Measurements from ENCODE around the gene MIGA2.

MIGA2 gene

DNA sequence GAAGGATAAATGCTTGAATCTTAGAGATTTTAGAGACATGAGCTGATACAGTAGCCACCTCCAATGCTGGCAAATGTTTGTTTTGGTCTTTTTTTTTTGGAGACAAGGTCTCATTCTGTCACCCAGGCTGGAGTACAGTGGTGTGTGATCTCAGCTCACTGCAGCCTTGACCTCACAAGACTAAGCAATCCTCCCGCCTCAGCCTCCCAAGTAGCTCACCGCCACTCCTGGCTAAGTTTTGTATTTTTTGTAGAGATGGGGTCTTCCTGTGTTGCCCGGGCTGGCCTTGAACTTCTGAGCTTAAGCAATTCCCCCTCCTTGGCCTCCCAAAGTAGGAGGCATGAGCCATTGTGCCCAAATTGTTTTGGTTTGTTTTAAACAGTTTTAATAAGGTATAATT is 37.7 kb downstream of the MIGA2 start:
- TF ChIP-seq, protein P1, sequence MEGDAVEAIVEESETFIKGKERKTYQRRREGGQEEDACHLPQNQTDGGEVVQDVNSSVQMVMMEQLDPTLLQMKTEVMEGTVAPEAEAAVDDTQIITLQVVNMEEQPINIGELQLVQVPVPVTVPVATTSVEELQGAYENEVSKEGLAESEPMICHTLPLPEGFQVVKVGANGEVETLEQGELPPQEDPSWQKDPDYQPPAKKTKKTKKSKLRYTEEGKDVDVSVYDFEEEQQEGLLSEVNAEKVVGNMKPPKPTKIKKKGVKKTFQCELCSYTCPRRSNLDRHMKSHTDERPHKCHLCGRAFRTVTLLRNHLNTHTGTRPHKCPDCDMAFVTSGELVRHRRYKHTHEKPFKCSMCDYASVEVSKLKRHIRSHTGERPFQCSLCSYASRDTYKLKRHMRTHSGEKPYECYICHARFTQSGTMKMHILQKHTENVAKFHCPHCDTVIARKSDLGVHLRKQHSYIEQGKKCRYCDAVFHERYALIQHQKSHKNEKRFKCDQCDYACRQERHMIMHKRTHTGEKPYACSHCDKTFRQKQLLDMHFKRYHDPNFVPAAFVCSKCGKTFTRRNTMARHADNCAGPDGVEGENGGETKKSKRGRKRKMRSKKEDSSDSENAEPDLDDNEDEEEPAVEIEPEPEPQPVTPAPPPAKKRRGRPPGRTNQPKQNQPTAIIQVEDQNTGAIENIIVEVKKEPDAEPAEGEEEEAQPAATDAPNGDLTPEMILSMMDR (IDR thresholded peaks at IDR 0.05; ENCODE audit: extremely low read depth, missing control alignments): no peak
- no peak for DNase-seq (ENCODE audit: low spot score)

DNA sequence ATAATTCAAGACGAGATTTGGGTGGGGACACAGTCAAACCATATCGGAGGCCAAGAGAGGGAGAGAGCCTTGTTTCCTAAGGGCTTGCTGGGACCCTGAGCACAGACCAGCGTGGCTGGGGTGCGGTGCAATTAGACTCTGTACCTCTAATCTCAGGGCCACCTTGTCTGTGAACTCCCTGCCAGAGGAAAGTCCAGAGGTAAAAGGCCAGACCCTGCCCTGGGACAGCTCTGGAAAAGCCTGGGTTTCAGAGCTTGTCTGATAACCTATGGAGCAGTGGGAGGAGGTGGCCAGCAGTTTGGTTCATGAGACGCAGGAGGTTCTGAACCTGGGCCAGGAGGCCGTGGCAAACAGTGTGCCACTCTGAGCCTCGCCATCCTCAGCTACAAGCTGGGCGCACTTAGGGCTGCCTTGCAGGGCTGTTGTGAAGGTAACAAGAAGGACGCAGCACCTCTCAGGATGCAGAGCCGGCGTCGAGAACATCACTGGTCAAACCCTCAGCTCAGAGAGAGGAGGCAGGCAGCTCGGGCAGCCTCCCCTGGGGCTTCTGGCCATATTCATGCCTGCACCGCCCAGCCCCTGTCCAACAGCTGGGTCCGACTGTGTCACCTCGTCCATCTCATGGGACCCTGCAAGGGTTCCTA is 39.7 kb downstream of the MIGA2 start:
- no peak for DNase-seq (ENCODE audit: low spot score)
- TF ChIP-seq, protein P1 (IDR thresholded peaks at IDR 0.05; ENCODE audit: extremely low read depth, missing control alignments): no peak

DNA sequence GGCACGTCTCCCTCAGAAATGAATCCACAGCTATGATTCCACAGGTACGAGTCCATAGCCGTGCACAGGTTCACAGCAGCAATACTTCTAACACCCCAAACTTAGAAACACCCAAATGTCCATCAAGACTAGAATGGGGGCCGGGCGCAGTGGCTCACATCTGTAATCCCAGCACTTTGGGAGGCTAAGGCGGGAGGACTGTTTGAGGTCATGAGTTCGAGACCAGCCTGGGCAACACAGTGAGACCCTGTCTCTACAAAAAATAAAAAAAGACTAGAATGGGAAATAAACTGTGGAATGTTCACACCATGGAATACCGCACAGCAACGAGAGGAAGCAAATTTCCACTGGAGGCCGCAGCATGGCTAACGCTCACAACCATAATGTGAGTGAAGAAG is 40.2 kb downstream of the MIGA2 start:
- no peak for DNase-seq (ENCODE audit: low spot score)
- TF ChIP-seq, protein P1 (IDR thresholded peaks at IDR 0.05; ENCODE audit: extremely low read depth, missing control alignments): no peak

DNA sequence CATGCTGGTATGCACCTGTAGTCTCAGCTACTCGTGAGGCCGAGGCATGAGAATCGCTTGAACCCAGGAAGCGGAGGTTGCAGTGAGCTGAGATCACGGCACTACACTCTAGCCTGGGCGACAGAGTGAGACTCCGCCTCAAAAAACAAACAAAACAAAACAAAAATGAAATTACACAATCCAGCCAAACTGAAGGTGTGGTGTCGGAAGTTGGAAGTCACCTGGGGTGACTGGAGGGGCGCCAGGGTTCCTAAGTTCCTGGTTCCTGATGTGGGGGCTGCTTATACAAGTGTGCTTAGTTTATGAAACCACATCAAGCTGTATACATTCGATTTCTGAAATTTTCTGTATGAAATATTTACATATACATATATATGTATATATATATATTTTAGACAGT is 40.8 kb downstream of the MIGA2 start:
- TF ChIP-seq, protein P1 (IDR thresholded peaks at IDR 0.05; ENCODE audit: extremely low read depth, missing control alignments): no peak
- DNase-seq (ENCODE audit: low spot score): no peak

DNA sequence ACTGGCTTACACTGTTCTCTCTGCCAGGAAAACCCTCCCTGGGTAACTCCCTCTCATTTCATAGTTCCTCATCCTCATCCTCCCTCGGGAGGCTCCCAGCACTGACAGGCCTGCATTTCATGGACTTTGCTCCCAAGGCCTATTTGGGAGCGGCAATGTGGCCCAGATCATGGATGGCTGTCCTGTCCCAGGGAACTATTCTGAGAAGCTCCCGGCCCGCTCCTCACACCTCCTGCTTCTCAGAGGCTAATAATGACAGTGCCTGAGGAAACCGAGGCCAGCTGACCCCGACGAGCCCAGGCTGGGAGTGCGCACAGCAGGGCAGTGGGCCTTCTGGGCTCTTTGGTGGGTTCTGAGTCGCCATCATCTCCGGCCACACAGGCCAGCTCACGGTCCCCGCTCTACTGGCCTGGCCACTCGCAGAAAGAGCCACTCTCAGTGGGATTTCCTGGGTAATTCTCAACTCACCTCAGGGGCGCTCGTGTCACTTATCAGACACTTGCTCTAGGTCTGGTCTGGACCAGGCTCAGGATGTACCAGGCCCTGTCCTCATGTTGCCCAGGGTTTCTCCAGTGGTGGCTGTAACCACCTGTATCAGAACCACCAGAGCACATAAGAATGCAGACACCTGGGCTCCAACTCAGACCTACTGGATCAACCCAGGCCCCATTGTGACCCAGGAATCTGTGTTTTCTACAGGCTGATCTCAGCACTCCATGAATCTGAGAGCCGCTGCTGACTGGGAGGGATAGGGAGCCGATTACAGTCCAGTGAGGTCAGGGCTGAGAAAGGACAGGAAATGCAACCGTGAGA is 42.5 kb downstream of the MIGA2 start:
- TF ChIP-seq, protein P1 (IDR thresholded peaks at IDR 0.05; ENCODE audit: extremely low read depth, missing control alignments): no peak
- no peak for DNase-seq (ENCODE audit: low spot score)

DNA sequence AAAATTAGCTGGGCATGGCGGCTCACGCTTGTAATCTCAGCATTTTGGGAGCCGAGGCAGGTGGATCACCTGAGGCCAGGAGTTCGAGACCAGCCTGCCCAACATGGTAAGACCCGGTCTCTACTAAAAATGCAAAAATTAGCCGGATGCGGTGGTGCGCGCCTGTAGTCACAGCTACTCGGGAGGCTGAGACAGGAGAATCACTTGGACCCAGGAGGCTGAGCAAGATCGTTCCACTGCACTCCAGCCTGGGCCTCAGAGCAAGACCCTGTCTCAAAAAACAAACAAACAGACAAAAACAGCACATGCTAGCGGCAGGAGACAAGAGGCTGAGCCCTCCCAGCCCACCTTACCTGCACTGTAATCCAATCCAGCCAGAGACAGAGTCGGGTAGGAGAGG is 43.4 kb downstream of the MIGA2 start:
- DNase-seq (ENCODE audit: low spot score): no peak
- TF ChIP-seq, protein P1 (IDR thresholded peaks at IDR 0.05; ENCODE audit: extremely low read depth, missing control alignments): no peak

DNA sequence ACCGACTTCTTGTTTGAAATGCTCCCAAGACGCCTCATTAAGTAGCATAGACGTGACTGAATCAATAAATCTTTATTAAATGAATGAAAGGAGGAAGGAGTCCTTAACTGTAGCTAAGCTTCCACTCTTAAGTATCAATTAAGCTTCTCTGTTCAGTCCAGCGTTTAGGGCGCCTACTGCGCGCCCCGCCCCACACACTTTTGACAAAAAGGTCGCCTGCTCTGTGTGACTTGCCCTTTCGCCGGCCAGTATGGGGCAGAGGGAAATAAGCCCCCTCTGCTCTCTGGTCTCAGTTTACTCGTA is 43.8 kb downstream of the MIGA2 start:
- TF ChIP-seq, protein P1 (IDR thresholded peaks at IDR 0.05; ENCODE audit: extremely low read depth, missing control alignments): no peak
- no peak for DNase-seq (ENCODE audit: low spot score)

Measured in GM20000 (cell line).